ENCODE measurements around the gene MCF2L. TPM values are rescaled to one million over a fixed set of nuclear protein-coding genes. Genes with fewer than 3 reads are reported as not detected.
"Not testable (repeated sequence)": the region's sequence is repeated elsewhere in the genome, so short reads cannot be mapped to it uniquely, and the experiment has no call there.

MCF2L gene
- total and polyA plus RNA-seq, 4 donors, result 21.0 to 78.7 (median 35.9) TPM

DNA sequence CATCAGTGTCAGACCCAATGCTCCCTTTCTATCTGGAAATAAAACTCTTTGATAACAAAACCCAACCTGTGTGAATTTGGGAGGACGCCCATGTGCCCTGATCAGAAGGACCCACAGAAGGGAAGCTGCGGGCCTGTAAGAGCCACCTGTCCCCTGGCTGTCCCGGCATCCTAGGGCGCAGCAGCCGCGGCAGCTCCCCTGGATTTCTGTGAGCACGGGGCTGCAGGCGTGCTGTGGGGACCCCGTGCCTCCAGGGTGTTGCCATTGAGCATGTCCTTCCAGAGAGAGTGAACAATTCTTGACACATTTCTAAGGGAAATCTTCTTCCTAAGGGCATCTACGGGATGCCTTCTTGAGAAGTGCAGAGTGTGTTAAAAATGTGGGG lies 60.0 kb downstream of the MCF2L start:
- no peak for ATAC-seq (ENCODE audit: insufficient read depth, low FRiP score)
- peaks cover 0 to 2% (median 0%) of the 10 kb centered on the region in 4 donors for H3K36me3 ChIP-seq (ENCODE audit: control insufficient read depth in 4 of 4, insufficient read depth in 4 of 4, low read length in 4 of 4)
- TF ChIP-seq, protein P1, sequence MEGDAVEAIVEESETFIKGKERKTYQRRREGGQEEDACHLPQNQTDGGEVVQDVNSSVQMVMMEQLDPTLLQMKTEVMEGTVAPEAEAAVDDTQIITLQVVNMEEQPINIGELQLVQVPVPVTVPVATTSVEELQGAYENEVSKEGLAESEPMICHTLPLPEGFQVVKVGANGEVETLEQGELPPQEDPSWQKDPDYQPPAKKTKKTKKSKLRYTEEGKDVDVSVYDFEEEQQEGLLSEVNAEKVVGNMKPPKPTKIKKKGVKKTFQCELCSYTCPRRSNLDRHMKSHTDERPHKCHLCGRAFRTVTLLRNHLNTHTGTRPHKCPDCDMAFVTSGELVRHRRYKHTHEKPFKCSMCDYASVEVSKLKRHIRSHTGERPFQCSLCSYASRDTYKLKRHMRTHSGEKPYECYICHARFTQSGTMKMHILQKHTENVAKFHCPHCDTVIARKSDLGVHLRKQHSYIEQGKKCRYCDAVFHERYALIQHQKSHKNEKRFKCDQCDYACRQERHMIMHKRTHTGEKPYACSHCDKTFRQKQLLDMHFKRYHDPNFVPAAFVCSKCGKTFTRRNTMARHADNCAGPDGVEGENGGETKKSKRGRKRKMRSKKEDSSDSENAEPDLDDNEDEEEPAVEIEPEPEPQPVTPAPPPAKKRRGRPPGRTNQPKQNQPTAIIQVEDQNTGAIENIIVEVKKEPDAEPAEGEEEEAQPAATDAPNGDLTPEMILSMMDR (IDR thresholded peaks at IDR 0.05; ENCODE audit: control extremely low read depth, extremely low read depth), result no peak
- DNase-seq, result no peak
- no peaks in the 10 kb centered on the region for H3K9me3 ChIP-seq (ENCODE audit: control insufficient read depth in 4 of 4, insufficient read depth in 3 of 4, low read length in 3 of 4)
- no peak overlapping the region for H3K27ac ChIP-seq (ENCODE audit: low read depth in 1 of 2, low read length in 1 of 2)
- H3K27me3 ChIP-seq (ENCODE audit: control insufficient read depth in 3 of 3, insufficient read depth in 3 of 3, low read length in 2 of 3), result no peaks in the 10 kb centered on the region
- H3K9ac ChIP-seq (ENCODE audit: insufficient read depth in 1 of 2, low read length in 2 of 2), result no peak overlapping the region
- H3K4me1 ChIP-seq (ENCODE audit: control insufficient read depth in 5 of 5, insufficient read depth in 5 of 5, low read length in 5 of 5), result peaks cover 0 to under 1% (median 0%) of the 10 kb centered on the region in 5 donors
- WGBS, 2 donors, result 79 to 87% methylated on average over 10 of the region's 10 CpGs
- no peak overlapping the region for H3K4me3 ChIP-seq

DNA sequence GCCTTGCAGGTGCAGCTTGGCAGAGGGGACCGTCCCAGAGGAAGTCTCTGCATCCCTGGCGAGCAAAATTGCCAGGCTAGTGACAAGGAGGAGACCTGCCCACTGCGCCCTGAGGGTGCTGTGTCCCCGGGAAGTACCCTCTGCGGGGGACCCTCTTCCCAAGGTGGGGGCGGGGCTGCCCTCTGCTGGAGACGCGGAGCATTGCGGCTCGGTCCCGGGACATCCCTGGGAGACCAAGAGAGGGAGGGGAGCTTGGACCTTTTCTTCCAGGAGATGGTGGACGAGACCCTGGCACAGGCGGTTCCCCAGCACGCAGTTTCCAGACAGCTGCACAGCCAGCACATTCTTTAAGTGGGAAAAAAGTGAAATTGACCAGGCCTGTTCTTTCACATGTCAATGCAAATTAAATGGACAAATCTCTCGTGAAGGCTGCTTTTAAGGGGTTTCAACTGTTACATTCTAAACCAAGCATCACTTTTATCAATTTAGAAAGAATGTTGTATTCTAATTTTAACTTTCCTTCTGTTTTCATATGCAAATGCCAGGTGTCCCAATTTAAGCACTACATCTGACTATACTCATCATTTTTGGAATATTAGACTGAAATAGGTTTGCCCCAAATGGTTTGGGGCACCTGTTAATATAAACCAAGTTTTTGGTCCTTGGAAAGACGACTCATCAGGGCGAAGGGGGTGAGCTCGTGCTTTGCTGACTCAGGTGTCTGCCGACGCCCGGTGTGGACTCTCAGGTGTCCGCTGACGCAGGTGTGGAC lies 60.7 kb downstream of the MCF2L start:
- Histone ChIP-seq H3K27ac (ENCODE audit: low read depth in 1 of 2, low read length in 1 of 2) (no peak overlapping the region), H3K36me3 (ENCODE audit: control insufficient read depth in 4 of 4, insufficient read depth in 4 of 4, low read length in 4 of 4) (no peaks in the 10 kb centered on the region), H3K4me3 (no peak overlapping the region), H3K9ac (ENCODE audit: insufficient read depth in 1 of 2, low read length in 2 of 2) (no peak overlapping the region), H3K9me3 (ENCODE audit: control insufficient read depth in 4 of 4, insufficient read depth in 3 of 4, low read length in 3 of 4) (no peaks in the 10 kb centered on the region), H3K4me1 (ENCODE audit: control insufficient read depth in 5 of 5, insufficient read depth in 5 of 5, low read length in 5 of 5) (peaks cover 0 to 3% (median 0%) of the 10 kb centered on the region in 5 donors), H3K27me3 (ENCODE audit: control insufficient read depth in 3 of 3, insufficient read depth in 3 of 3, low read length in 2 of 3) (no peaks in the 10 kb centered on the region)
- DNase-seq (peak; percentile 38 to 56 (median 40)), ATAC-seq (ENCODE audit: insufficient read depth, low FRiP score) (no peak)
- WGBS, 2 donors, result 41 to 46% methylated on average over 21 to 23 of the region's 23 CpGs
- TF ChIP-seq, protein P1 (IDR thresholded peaks at IDR 0.05; ENCODE audit: control extremely low read depth, extremely low read depth), result peak; percentile 34

DNA sequence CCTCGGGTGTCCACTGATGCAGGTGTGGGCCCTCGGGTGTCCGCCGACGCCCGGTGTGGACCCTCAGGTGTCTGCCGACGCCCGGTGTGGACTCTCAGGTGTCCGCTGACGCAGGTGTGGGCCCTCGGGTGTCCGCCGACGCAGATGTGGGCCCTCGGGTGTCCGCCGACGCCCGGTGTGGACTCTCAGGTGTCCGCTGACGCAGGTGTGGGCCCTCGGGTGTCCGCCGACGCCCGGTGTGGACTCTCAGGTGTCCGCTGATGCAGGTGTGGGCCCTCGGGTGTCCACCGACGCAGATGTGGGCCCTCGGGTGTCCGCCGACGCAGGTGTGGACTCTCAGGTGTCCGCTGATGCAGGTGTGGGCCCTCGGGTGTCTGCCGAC lies 61.2 kb downstream of the MCF2L start:
- H3K27me3 ChIP-seq (ENCODE audit: control insufficient read depth in 3 of 3, insufficient read depth in 3 of 3, low read length in 2 of 3); H3K27ac ChIP-seq (ENCODE audit: low read depth in 1 of 2, low read length in 1 of 2); H3K4me1 ChIP-seq (ENCODE audit: control insufficient read depth in 5 of 5, insufficient read depth in 5 of 5, low read length in 5 of 5); H3K9me3 ChIP-seq (ENCODE audit: control insufficient read depth in 4 of 4, insufficient read depth in 3 of 4, low read length in 3 of 4); ATAC-seq (ENCODE audit: insufficient read depth, low FRiP score); H3K36me3 ChIP-seq (ENCODE audit: control insufficient read depth in 4 of 4, insufficient read depth in 4 of 4, low read length in 4 of 4); H3K9ac ChIP-seq (ENCODE audit: insufficient read depth in 1 of 2, low read length in 2 of 2); DNase-seq; H3K4me3 ChIP-seq: not testable (repeated sequence)
- 95 to 96% methylated on average over 37 to 38 of the region's 38 CpGs for WGBS, 2 donors

DNA sequence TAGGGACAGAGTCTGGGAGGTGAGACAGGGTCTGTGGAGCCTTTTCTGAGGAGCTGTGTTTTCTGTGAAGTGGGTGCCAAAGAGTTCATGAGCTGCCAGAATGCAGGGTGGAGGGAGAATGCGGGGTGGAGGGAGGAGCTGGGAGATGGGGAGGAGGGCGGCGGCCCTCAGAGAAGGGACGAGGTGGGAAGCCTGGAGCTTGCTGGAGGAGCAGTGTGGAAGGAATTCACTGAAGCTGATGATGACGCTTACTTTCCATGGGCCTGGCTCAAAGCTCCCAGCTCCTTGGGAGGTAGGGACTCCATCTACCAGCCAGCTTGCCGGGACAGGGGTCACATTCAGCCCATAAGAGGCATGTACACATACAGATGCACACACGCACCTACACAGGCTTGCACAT lies 62.5 kb downstream of the MCF2L start:
- TF ChIP-seq, protein P1 (IDR thresholded peaks at IDR 0.05; ENCODE audit: control extremely low read depth, extremely low read depth), result no peak
- Histone ChIP-seq H3K27ac (ENCODE audit: low read depth in 1 of 2, low read length in 1 of 2) (no peak overlapping the region), H3K4me3 (no peak overlapping the region), H3K4me1 (ENCODE audit: control insufficient read depth in 5 of 5, insufficient read depth in 5 of 5, low read length in 5 of 5) (peaks cover 0 to 5% (median 3%) of the 10 kb centered on the region in 5 donors), H3K9ac (ENCODE audit: insufficient read depth in 1 of 2, low read length in 2 of 2) (no peak overlapping the region), H3K27me3 (ENCODE audit: control insufficient read depth in 3 of 3, insufficient read depth in 3 of 3, low read length in 2 of 3) (no peaks in the 10 kb centered on the region), H3K9me3 (ENCODE audit: control insufficient read depth in 4 of 4, insufficient read depth in 3 of 4, low read length in 3 of 4) (no peaks in the 10 kb centered on the region), H3K36me3 (ENCODE audit: control insufficient read depth in 4 of 4, insufficient read depth in 4 of 4, low read length in 4 of 4) (peaks cover 0 to under 1% (median 0%) of the 10 kb centered on the region in 4 donors)
- no peak for DNase-seq
- ATAC-seq (ENCODE audit: insufficient read depth, low FRiP score), result no peak
- WGBS, 2 donors, result 82 to 84% methylated on average over 7 of the region's 7 CpGs

All from lung (tissue), 12 donors.